Psoas muscle (tissue), 8 donors: ENCODE data around the gene CHI3L1. TPM values are rescaled to one million over a fixed set of nuclear protein-coding genes. Genes with fewer than 3 reads are reported as not detected.
A peak's percentile ranks its signal among the peaks of the same experiment; 100 is the strongest.

ENCODE experiments used
- ATAC-seq, 4 donors: fragments of 200-7000 bp; cut with Tn5 transposase; one replicate each; pipeline ENCODE4 v1.9.1; 2020; ENCODE audit warnings: moderate library complexity in 3 of 4, mild to moderate bottlenecking in 2 of 4
- DNase-seq, 2 donors: peaks; one replicate each; pipeline ENCODE4 v3.0.0-alpha.2; 2020
- H3K27ac ChIP-seq: fragments of 200-600 bp; one replicate; pipeline ENCODE4 v1.8.0; 2022
- H3K27me3 ChIP-seq, 3 donors: fragments of 200-600 bp in 1 of 3; one replicate each; pipeline versions ENCODE4 v1.6.1 to v1.8.0; 2013 to 2022; ENCODE audit warnings: low read length in 2 of 3, mild to moderate bottlenecking in 2 of 3, moderate library complexity in 1 of 3; ENCODE audit not compliant: insufficient read depth in 3 of 3
- H3K36me3 ChIP-seq, 2 donors: fragments of 200-600 bp in 1 of 2; one replicate each; pipeline versions ENCODE4 v1.6.1 to v1.8.0; 2013 to 2022; ENCODE audit warnings: low read depth in 1 of 2, mild to moderate bottlenecking in 1 of 2, moderate library complexity in 1 of 2; ENCODE audit not compliant: insufficient read depth in 1 of 2
- H3K4me1 ChIP-seq: fragments of 200-600 bp; one replicate; pipeline ENCODE4 v1.8.0; 2022
- H3K4me3 ChIP-seq: fragments of 200-600 bp; one replicate; pipeline ENCODE4 v1.8.0; 2022; ENCODE audit warnings: mild to moderate bottlenecking
- H3K9me3 ChIP-seq: fragments of 200-600 bp; one replicate; pipeline ENCODE4 v1.8.0; 2022
- WGBS, 3 donors: extraction: QIAGEN DNeasy Blood & Tissue Kit; methylation state at CpG; one replicate each; pipeline versions ENCODE4 v1.1.6 to v1.1.7; 2013; 5-methylcytosine and 5-hydroxymethylcytosine counted together
- intact Hi-C, 2 donors: fragments of 100-400 bp; cut with DNase I; formaldehyde crosslinking; loops; one replicate each; pipeline versions ENCODE4 v1.11.0 to v1.14.2; 2022
- polyA plus RNA-seq, 3 donors: library from polyadenylated mRNA; stranded (reverse); fragments of 200-250 nt; gene quantifications; one replicate each; pipeline ENCODE4 v1.2.3, GENCODE V29; 2013
- total RNA-seq, 4 donors: library from RNA; stranded (reverse); fragmentation: NEBNext Ultra II Directional in 2 of 4; extraction: Animal tissue kit (Norgen Biotek cat#: 25700) in 2 of 4; gene quantifications; one replicate each; pipeline versions ENCODE4 v1.2.1 to v1.2.4, GENCODE V29; 2021 to 2023
- TF ChIP-seq, protein P1 (sequence below): fragments of 200-600 bp; IDR thresholded peaks from one replicate; pipeline ENCODE4 v1.8.0; 2022; ENCODE audit warnings: antibody characterized with exemption
- donor health status: healthy with polysubstance abuse.
- donor health status: DM: no; HTN: no; CAD: no; lungs with moderate emphysema.
- donor health status: Bipolar disorder and iron deficiency.
- donor health status: healthy.
- donor health status: DM: yes; HTN: yes; CAD: no.
- donor health status: DM: no; HTN: no; CAD: no.
- donor health status: DM: no; HTN: no; CAD: no.
- donor health status: DM: yes; HTN: yes; CAD: no.

CHI3L1 gene
- total and polyA plus RNA-seq, 7 donors = 1.7 to 156 (median 9.9) TPM

DNA sequence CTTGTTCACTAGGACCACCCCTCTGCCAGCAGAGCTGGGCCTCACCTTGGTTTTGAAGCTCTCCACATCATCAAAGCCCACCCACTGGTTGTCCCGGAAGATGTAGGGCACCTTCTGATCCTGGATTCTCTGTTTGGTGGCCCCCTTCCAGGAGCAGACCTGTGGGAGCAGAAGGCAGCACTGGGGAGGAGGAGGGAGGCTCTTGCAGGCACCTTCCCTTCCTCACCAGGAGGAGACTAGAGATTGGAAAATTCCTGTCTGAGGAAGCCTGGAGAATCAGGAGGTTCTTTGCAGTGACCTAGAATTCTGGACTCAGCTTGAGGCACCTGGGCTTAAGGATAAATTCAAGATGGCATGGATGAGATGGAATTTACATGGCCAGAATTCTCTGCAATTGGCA is 32.7 kb upstream of the CHI3L1 start:
- TF ChIP-seq, protein P1, sequence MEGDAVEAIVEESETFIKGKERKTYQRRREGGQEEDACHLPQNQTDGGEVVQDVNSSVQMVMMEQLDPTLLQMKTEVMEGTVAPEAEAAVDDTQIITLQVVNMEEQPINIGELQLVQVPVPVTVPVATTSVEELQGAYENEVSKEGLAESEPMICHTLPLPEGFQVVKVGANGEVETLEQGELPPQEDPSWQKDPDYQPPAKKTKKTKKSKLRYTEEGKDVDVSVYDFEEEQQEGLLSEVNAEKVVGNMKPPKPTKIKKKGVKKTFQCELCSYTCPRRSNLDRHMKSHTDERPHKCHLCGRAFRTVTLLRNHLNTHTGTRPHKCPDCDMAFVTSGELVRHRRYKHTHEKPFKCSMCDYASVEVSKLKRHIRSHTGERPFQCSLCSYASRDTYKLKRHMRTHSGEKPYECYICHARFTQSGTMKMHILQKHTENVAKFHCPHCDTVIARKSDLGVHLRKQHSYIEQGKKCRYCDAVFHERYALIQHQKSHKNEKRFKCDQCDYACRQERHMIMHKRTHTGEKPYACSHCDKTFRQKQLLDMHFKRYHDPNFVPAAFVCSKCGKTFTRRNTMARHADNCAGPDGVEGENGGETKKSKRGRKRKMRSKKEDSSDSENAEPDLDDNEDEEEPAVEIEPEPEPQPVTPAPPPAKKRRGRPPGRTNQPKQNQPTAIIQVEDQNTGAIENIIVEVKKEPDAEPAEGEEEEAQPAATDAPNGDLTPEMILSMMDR = no peak
- Histone ChIP-seq H3K27me3 (peaks cover 0 to 3% (median 0%) of the 10 kb centered on the region in 3 donors), H3K4me1 (peaks cover 12% of the 10 kb centered on the region), H3K4me3 (no peak overlapping the region), H3K27ac (no peak overlapping the region), H3K36me3 (no peaks in the 10 kb centered on the region), H3K9me3 (no peaks in the 10 kb centered on the region)
- DNase-seq (no peak), ATAC-seq (no peak)
- intact Hi-C loops = loop anchor here (2.0 to 5.0 kb wide), 2 partner anchors 47 to 102 kb away; no protein-coding TSS in a partner anchor
- 85 to 95% (median 90%) methylated on average over 1 of the region's 1 CpG for WGBS, 3 donors

DNA sequence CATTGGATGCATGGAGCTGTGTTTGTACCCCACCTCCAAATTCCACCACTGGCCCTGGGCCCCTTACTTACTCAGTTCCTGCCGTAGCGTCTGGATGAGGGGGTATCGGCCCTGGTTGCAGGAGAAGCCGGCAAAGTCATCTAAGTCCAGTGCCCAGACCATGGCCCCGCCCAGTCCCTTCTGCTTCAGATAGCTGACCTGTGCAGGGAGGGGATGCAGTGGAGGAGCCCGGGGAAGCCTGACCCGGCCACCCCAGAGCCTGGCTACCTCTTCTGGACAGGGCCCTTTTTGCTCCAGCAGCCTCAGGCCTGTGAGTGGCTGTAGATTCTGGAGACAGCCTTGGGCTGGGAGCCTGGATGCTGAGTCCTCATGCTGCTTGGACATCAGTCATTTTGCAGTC is 31.2 kb upstream of the CHI3L1 start:
- 84 to 87% (median 86%) methylated on average over 7 of the region's 7 CpGs for WGBS, 3 donors
- ATAC-seq = no peak

DNA sequence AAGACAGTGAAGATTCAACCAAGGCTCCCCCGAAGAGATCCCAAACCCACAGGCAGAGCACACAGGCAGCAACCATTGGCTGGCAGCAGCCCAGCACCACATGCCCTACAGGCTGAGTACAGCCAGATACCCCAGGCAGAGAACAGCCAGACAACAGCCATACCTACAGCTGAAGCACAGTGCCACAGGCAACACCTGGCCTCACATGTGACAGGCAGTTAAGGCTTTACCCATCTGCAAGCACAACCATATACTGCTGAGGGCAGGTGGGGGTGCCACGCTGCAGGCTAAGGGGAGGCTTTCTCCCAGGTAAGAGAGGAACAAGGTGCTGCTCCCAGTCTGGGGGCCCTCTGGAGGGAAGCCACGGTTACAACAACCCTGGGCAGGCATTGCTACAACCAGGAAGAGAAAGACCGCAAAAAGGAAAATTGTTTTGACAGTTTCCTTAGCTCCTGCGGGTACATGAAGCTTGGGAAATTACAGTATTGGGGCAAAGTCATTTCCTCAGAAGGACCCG is 30.7 kb upstream of the CHI3L1 start:
- H3K27ac ChIP-seq = no peak overlapping the region
- TF ChIP-seq, protein P1 = no peak
- DNase-seq (no peak), ATAC-seq (peak; percentile 12 to 21 (median 16))
- no peaks in the 10 kb centered on the region for H3K9me3 ChIP-seq
- no peaks in the 10 kb centered on the region for H3K27me3 ChIP-seq
- intact Hi-C loops = loop anchor here (5.0 kb wide), 1 partner anchor 45 kb away; no protein-coding TSS in a partner anchor
- no peak overlapping the region for H3K4me3 ChIP-seq
- WGBS, 3 donors = 56 to 75% (median 66%) methylated on average over 6 of the region's 6 CpGs
- no peaks in the 10 kb centered on the region for H3K36me3 ChIP-seq
- H3K4me1 ChIP-seq = peaks cover 12% of the 10 kb centered on the region

More for the DNA sequence above, 31.2 kb upstream of the CHI3L1 start:
- H3K4me3 ChIP-seq = no peak overlapping the region
- DNase-seq = no peak
- no peak overlapping the region for H3K27ac ChIP-seq
- H3K36me3 ChIP-seq = no peaks in the 10 kb centered on the region
- peaks cover 12% of the 10 kb centered on the region for H3K4me1 ChIP-seq
- TF ChIP-seq, protein P1 = no peak
- H3K9me3 ChIP-seq = no peaks in the 10 kb centered on the region
- intact Hi-C loops = loop anchor here (1.0 to 5.0 kb wide), 3 partner anchors 45 to 178 kb away; no protein-coding TSS in a partner anchor
- no peaks in the 10 kb centered on the region for H3K27me3 ChIP-seq

DNA sequence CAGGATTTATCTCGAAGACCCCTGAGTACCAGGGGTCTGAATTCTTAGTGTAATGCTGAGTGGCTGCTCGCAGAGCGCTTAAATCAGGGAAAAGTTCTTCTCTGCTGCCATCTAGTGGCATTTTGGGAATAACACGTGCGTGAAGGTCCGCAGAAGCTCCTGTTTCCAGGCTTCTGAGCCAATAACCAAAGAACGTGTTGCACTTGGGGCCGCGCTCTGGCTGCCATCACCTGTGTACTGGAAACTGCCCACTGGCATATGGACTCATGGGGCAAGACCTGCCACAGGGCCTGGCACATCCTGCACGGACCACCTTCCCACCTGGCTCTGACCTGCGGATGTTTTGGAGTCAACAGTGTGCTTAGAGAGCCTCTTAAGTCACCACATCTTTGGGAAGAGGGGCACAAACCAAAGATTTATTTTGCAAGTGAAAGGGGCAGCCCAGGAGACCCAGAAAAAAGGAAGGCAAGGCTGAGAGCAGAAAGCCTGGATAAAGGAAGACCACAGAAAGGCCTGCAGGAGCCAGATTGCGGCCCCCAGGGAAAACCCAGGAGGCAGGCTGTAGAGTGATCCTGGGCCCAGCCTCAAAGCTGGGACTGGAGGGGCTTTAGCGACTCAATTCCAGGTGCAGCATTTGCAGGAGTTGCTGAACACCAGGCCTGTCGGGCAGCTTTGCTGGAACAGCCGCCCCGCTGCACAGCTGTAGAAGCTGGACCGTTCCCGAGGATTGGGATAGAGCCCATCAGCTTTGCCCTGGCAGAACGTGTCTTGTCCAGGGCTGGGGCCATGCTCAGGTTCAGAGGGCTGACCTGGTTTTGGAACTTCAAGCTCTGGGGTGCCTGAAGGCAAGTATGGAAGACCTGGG is 30.0 kb upstream of the CHI3L1 start:
- Histone ChIP-seq H3K27me3 (no peaks in the 10 kb centered on the region), H3K27ac (no peak overlapping the region), H3K4me1 (peaks cover 12% of the 10 kb centered on the region), H3K9me3 (no peaks in the 10 kb centered on the region), H3K36me3 (no peaks in the 10 kb centered on the region), H3K4me3 (no peak overlapping the region)
- intact Hi-C loops = loop anchor here (1.0 to 5.0 kb wide), 3 partner anchors 44 to 177 kb away; no protein-coding TSS in a partner anchor
- peak in 1 of 2 donors; percentile 41 for DNase-seq
- TF ChIP-seq, protein P1 = peak; percentile 83
- 18 to 23% (median 21%) methylated on average over 19 of the region's 19 CpGs for WGBS, 3 donors
- peak; percentile 78 to 94 (median 84) for ATAC-seq
